ENCODE measurements around the gene PLCXD3.

The PLCXD3 gene

GRCh38 chr5:41286696-41287095 lies 223.7 kb downstream of the PLCXD3 start:
- no peak for DNase-seq (ENCODE audit: low read depth in 2 of 2)

- no peak for DNase-seq (ENCODE audit: low read depth in 2 of 2)
Observed at GRCh38 chr5:41286165-41286564, 224.2 kb downstream of the PLCXD3 start.

GRCh38 chr5:41284938-41285337 lies 225.5 kb downstream of the PLCXD3 start:
- no peak for DNase-seq (ENCODE audit: low read depth in 2 of 2)

GRCh38 chr5:41281215-41281810 lies 229.1 kb downstream of the PLCXD3 start:
- DNase-seq (ENCODE audit: low read depth in 2 of 2): no peak

GRCh38 chr5:41279040-41279439 lies 231.4 kb downstream of the PLCXD3 start:
- DNase-seq (ENCODE audit: low read depth in 2 of 2): no peak

GRCh38 chr5:41277476-41278245 lies 232.7 kb downstream of the PLCXD3 start:
- no peak for DNase-seq (ENCODE audit: low read depth in 2 of 2)

GRCh38 chr5:41275813-41276512 lies 234.4 kb downstream of the PLCXD3 start:
- DNase-seq (ENCODE audit: low read depth in 2 of 2): no peak

- DNase-seq (ENCODE audit: low read depth in 2 of 2): no peak
Observed at GRCh38 chr5:41270423-41271251, 239.8 kb downstream of the PLCXD3 start.

- no peak for DNase-seq (ENCODE audit: low read depth in 2 of 2)
Observed at GRCh38 chr5:41268894-41269293, 241.5 kb downstream of the PLCXD3 start.

- no peak for DNase-seq (ENCODE audit: low read depth in 2 of 2)
Observed at GRCh38 chr5:41266377-41266776, 244.0 kb downstream of the PLCXD3 start.

- no peak for DNase-seq (ENCODE audit: low read depth in 2 of 2)
Observed at GRCh38 chr5:41264019-41264418, 246.4 kb downstream of the PLCXD3 start.

- no peak for DNase-seq (ENCODE audit: low read depth in 2 of 2)
Observed at GRCh38 chr5:41263335-41263734, 247.1 kb downstream of the PLCXD3 start.
